Measurements from ENCODE around the gene PYM1. TPM values are rescaled to one million over a fixed set of nuclear protein-coding genes. Genes with fewer than 3 reads are reported as not detected.
"Not testable (repeated sequence)": the region's sequence is repeated elsewhere in the genome, so short reads cannot be mapped to it uniquely, and the experiment has no call there.

PYM1 gene
- total RNA-seq, 1 donor from 2014 or later, result 15.5 TPM

DNA sequence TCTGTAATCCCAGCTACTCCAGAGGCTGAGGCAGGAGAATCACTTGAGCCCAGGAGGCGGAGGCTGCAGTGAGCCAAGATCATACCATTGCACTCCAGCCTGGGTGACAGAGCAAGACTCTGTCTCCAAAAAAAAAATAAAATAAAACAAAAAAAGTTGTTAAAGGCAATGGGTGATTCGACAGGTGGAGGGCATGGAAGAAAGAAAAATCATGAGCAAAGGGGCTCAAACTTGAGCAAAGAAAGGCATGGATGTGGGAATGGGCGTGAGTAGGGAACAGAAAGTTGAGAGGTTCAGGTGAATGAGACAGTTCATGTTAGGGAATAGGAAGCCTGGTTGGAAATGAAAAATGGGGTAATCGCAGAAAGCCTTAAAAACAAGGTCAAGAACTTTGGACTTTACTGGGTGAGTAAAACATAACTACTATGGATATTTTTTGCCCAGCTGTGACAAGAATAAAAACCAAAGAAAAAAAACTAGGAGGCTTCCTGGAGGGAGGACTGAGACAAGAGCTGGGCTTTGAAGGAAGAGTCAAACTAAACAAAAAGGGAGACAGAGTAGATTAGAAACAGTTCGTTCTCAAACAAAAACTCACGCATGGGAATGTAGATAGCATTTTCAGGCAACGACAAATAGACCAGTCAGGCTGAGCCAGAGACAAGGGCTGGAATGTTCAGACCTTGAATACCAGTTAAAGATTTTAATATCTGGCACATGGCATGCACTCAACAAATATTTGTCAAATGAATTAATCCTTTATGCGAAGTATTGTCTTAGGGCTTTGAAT is 18.8 kb downstream of the PYM1 start:
- DNase-seq, result no peak

- DNase-seq, result no peak
Measured at GRCh38 chr12:55906056-55906455, 21.6 kb downstream of the PYM1 start.

DNA sequence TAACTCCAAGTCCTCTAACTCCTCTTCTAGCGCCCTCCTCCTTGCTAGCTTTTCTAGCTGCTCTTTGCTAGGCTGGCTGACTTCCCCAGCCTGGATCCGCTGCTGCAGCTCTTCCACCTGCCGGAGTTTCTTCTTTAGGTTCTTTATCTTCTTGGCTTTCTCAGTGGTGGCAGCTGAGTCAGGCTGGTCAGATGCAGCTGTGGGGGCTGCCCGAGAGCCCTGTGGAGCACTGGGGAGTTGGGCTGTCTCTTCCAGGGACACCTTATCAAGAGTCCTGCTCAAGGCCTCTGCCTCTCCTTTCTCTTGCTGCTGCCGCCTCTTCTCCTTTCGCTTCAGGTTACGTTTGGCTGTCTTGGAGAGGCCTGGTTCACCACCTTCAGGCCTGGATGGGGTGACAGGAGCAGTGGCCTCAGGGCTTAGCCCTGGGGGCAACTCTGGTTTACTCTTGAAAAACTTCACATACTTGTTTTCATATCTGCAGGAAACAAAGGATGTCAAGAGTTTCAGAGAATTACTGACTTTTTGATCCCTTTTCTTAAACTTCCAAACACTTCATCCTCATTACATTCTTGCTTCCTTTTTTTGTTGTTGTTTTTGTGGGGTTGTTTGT is 25.7 kb downstream of the PYM1 start:
- no peak for DNase-seq

DNA sequence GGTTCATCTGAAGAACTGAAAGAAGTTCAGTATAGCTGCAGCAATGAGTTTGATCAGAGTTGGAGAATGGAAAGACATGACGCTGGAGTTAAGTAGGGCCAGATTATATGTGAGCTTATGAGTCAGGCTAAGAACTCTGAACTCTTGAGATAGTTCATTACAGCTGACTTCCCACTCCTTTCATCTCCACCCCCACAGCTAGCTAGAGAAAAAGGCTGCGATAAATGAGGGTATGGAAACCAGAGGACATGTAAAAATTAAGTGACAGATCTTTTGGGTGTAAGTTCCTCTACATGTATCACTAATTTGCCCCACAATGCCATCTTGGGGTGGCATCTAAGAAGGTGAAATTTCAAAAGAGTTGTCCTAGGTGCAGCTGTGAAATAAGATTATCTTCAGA is 28.6 kb downstream of the PYM1 start:
- DNase-seq, result no peak

DNA sequence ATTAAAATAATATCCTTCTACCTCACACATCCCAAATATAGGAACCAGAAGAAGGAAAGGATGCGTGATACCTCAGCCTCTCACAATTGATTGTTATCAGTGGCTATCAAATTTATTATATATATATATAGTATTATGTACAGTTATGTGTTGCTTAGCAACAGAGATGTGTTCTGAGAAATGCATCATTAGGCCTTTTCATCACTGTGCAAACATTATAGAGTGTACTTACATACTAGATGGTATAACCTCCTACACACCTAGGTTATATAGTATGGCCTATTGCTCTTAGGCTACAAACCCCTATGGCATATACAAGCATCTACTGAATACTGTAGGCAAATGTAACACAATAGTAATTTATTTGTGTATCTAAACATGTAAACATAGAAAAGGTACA is 34.0 kb downstream of the PYM1 start:
- no peak for DNase-seq

DNA sequence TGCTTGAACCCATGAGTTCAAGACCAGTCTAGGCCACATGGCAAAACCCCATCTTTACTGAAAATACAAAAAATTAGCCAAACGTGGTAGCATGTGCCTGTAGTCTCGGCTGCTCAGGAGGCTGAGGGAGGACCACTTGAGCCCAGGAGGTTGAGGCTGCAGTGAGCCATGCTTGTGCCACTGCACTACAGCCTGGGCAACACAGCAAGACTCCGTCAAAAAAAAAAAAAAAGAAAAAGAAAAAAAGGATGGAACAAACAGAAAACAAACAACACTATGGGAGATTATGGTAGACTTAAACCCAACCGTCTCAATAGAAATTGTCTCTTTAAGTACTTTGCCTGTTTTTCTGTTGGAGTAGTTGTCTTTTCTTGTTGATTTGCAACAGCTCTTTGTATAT is 36.4 kb downstream of the PYM1 start:
- DNase-seq, result no peak

DNA sequence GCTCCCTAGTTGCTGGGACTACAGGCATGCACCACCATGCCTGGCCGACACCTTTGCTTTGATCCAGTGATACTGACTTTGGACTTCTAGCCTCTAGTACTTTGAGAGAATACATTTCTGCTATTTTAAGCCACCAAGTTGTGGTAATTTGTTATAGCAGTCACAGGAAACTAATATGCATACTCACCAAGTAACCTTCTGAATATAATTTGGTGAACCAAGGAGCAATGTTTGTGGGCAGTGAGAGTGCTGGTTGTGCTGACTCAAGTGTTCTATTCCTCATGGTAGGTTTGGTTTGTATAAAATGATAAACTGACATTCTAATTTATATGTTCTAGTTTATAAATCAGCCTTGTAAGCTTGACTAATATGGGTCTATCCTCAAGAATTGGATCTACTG is 42.6 kb downstream of the PYM1 start:
- no peak for DNase-seq

DNA sequence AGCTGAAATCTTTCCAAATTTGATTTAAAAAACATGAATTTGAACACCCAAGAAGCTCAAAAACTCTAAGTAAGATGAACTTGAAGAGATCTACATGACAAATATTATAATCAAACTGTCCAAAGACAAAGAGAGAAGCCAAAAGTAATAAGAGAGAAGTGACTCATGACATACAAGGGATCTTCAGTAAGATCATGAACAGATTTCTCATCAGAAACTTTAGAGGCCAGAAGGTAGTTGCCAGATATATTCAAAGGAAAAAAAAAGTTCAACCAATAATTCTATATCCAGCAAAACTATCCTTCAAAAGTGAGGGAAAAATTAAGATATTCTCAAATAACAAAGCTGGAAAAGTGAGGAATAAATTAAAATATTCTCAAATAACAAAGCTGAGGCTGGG is 49.9 kb downstream of the PYM1 start:
- DNase-seq, result no peak

DNA sequence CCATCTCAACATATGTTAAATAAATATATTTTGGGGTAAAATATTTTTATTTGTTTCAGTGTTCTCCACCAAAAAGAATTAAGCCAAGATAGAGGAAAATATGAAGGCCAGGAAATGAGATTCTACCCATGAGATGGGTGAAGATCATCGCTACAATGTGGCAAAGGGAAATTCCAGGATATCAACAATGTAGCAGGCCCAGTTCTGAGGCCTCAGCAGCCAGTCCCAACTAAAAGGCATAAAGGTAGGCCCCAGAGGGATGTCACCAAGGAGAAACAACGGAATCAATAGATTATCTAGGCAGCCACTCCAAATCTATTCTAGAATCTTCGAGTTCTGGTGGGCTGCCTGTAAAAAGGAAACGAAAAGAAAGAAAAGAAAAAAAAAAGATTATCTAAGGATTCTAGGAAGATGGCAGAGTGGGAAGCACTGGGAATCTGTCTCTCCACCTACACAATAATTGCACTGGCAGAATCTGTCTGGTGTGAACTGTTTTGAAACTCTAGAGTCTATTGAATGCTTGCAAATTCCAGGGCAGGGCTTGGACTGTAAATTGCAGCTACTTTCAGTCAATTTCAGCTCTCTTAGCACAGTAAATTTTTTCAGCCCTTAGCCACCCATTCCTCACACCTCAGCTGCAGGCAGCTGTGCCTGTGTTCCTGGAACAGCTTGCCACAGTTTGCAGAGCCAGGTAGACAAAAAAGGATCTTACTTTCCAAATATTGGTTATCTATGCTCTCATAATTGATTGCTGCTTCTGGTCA is 51.8 kb downstream of the PYM1 start:
- no peak for DNase-seq

- DNase-seq, result no peak
Measured at GRCh38 chr12:55874443-55874842, 53.3 kb downstream of the PYM1 start.

DNA sequence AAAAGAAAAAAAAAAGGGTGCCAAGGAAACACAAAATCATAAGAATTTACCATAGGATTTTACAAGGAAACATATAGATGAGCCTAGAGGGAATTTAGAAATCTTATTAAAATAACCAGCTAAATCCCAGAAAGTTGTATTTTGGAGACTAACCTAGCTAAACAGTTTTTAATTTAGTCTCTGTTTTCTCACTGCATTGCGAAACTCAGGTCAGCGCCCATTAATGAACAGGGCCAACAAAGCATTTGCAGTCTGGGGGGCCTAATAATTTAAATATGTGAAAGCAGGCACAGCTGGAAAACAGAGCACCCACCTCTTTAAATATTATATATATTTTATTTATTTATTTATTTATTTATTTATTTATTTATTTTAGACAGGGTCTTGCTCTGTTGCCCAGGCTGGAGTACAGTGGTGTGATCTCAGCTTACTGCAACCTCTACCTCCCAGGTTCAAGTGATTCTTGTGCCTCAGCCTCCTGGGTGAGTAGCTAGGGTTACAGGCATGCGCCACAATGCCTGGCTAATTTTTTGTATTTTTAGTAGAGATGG is 61.2 kb downstream of the PYM1 start:
- DNase-seq, result not testable (repeated sequence)

GRCh38 chr12:55865327-55865726 is 62.4 kb downstream of the PYM1 start:
- no peak for DNase-seq

DNA sequence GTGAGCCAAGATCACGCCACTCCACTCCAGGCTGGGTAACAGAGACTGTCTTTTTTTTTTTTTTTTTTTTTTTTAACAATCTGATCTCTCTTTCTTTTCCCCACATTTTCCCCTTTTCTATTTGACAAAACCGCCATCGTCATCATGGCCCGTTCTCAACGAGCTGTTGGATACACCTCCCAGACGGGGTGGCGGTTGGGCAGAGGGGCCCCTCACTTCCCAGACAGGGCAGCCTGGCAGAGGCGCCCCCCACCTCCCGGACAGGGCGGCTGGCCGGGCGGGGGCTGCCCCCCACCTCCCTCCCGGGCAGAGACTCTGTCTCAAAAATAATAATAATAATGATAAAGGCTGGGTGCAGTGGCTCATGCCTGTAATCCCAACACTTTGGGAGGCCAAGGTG is 64.8 kb downstream of the PYM1 start:
- DNase-seq, result not testable (repeated sequence)

- DNase-seq, result no peak
Measured at GRCh38 chr12:55862286-55862685, 65.4 kb downstream of the PYM1 start.

GRCh38 chr12:55861871-55862270 is 65.8 kb downstream of the PYM1 start:
- DNase-seq, result no peak

DNA sequence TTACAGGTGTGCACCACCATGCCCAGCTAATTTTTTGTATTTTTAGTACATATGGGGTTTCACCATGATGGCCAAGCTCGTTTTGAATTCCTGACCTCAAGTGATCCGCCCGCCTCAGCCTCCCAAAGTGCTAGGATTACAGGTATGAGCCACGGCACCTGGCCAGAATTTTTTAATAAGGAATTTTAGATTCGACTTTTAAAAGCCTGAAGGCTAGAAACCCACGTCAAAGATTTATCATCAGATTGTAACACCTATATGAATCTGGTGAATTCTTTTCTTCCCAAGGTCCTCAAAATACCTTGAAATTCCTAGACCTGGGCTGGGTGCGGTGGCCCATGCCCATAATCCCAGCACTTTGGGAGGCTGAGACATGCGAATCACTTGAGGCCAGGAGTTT is 66.3 kb downstream of the PYM1 start:
- DNase-seq, result no peak

GRCh38 chr12:55852740-55853139 is 75.0 kb downstream of the PYM1 start:
- DNase-seq, result no peak

Other genes starting within 250 kb of the PYM1 start
- 278 TPM for gene ITGA7, start 220.0 kb downstream of the PYM1 start, total RNA-seq
- 78.9 TPM for gene BLOC1S1, start 211.8 kb downstream of the PYM1 start, total RNA-seq
- gene RDH5, start 207.5 kb downstream of the PYM1 start, total RNA-seq, result 18.8 TPM
- gene CD63, start 198.9 kb downstream of the PYM1 start, total RNA-seq, result 710 TPM
- 4.5 TPM for gene GDF11, start 184.8 kb downstream of the PYM1 start, total RNA-seq
- 51.6 TPM for gene SARNP, start 110.2 kb downstream of the PYM1 start, total RNA-seq
- gene ORMDL2, start 109.9 kb downstream of the PYM1 start, total RNA-seq, result 5.4 TPM
- gene DNAJC14, start 98.3 kb downstream of the PYM1 start, total RNA-seq, result 37.4 TPM
- 1.5 TPM for gene MMP19, start 85.0 kb downstream of the PYM1 start, total RNA-seq
- gene DGKA, start 3.3 kb upstream of the PYM1 start, total RNA-seq, result 50.5 TPM
- gene PMEL, start 38.1 kb upstream of the PYM1 start, total RNA-seq, result 2.1 TPM
- gene CDK2, start 38.9 kb upstream of the PYM1 start, total RNA-seq, result 14.0 TPM
- 77.1 TPM for gene RAB5B, start 46.2 kb upstream of the PYM1 start, total RNA-seq
- gene SUOX, start 69.4 kb upstream of the PYM1 start, total RNA-seq, result 11.1 TPM
- gene IKZF4, start 93.1 kb upstream of the PYM1 start, total RNA-seq, result 7.3 TPM
- gene RPS26, start 114.0 kb upstream of the PYM1 start, total RNA-seq, result 541 TPM
- 147 TPM for gene ERBB3, start 152.3 kb upstream of the PYM1 start, total RNA-seq
- 98.1 TPM for gene PA2G4, start 176.7 kb upstream of the PYM1 start, total RNA-seq
- gene RPL41, start 188.7 kb upstream of the PYM1 start, total RNA-seq, result 1,420 TPM
- 5.6 TPM for gene ZC3H10, start 190.4 kb upstream of the PYM1 start, total RNA-seq
- 152 TPM for gene ESYT1, start 200.4 kb upstream of the PYM1 start, total RNA-seq
- 136 TPM for gene MYL6B, start 224.7 kb upstream of the PYM1 start, total RNA-seq
- gene MYL6, start 230.5 kb upstream of the PYM1 start, total RNA-seq, result 707 TPM